AG08395 (cell line): ENCODE results near the gene FOXRED1.
A peak's percentile ranks its signal among the peaks of the same experiment; 100 is the strongest.
"Not testable (repeated sequence)": the region's sequence is repeated elsewhere in the genome, so short reads cannot be mapped to it uniquely, and the experiment has no call there.

ENCODE experiments used
- DNase-seq: peaks from one replicate; pipeline ENCODE4 v3.0.0; 2012; ENCODE audit warnings: mixed read lengths, low spot score

The FOXRED1 gene

DNA sequence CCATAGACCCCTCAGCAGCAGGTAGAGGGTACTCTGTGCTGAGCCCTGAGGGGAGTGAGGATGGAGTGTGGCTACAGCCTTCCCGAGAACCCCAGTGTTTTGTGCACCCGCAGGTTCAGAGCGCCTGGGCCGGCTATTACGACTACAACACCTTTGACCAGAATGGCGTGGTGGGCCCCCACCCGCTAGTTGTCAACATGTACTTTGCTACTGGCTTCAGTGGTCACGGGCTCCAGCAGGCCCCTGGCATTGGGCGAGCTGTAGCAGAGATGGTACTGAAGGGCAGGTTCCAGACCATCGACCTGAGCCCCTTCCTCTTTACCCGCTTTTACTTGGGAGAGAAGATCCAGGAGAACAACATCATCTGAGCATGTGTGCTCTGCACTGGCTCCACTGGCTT lies 8.4 kb downstream of the FOXRED1 start:
- DNase-seq, result no peak

DNA sequence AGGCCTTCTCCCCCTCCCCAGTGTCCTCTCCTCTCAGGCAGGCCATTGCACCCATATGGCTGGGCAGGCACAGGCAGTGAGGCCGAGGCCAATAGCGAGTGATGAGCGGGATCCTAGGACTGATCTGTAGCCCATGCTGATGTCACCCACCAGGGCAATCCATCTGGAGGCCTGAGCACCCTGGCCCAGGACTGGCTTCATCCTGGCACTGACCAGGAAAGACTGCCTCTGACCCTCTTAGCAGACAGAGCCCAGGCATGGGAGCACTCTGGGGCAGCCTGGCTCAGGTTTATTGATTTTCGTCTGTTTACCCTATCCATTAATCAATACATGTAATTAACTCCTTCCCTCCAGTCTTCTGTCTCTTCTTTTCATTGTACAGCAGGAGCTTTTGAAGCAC lies 8.8 kb downstream of the FOXRED1 start:
- DNase-seq, result no peak

DNA sequence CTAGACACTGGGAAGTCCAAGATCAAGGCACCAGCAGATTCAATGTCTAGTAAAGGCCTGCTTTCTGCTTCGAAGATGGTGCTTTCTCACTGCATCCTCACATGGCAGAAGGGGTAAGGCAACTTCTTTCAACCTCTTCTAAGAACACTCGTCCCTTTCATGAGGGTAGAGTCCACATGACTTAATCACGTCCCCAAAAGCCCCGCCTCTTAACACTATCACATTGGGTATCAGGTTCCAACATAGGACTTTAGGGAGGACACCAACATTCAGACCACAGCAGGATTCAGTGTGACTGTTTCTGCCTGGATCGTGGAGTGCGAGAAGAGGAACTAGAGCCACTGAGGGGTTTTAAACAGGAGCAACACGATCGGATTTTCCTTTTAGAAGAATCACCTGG lies 10.2 kb downstream of the FOXRED1 start:
- no peak for DNase-seq

DNA sequence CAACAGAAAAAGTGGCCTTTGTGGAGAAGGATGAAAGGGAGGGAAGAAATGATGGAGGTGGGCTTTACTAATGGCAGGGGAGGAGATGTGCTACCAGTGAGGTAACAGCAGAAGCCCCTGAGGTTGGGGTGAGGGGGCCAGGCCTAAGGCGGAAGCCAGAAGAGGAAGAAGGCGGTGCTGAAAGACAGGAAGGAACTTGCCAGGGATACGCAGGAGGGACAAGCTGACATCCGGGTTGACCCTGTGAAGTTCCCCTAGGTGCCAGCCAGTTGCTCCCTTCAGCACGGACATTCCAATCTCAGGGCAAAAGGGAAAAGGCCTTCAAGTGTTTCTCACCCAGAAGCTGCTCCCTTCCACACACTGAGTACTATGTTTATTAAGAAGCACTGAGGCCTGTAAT lies 11.6 kb downstream of the FOXRED1 start:
- DNase-seq, result no peak

DNA sequence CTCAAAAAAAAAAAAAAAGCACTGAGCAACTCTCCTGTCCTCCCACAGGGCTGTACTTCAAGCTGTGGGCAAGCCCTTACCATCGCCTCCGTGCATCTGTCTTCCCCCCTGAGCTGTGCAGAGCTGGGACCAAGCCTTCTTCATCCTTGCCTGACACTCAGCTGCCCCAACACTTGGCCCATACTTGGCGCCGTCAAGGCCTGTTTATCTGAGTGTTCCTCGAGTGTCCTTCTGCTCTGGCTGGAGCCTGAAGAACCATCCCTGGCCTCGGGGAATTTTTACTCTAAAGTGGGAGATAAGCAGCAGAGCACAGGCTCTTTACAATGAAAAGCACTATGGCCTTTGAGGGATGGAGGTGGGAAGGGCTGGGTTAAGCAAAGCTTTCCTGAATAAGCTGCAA lies 12.3 kb downstream of the FOXRED1 start:
- DNase-seq, result no peak

DNA sequence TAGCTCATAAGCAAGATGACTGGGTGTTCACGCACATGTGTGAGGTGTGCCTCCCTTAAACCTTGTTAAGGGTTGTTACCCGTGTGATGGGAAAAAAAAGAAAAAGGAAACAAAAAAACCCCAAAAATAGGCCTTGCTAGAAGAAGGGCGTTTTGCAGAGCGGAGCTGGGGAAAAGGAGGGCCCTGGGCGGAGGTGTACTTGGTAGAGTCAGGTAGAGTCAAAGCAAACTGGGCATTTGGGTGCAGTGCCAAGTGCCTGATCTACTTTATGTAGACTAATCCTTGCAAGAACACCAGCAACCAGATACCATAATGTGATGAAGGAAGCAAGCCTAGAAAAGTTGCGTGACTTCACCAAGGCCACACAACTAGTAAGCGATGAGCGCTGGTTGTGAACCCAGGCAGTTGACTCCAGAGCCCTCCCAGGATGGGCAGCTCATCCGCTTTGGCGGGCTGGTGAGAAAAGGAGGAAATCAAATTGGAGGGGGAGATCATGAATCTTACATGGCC lies 12.8 kb downstream of the FOXRED1 start:
- no peak for DNase-seq

DNA sequence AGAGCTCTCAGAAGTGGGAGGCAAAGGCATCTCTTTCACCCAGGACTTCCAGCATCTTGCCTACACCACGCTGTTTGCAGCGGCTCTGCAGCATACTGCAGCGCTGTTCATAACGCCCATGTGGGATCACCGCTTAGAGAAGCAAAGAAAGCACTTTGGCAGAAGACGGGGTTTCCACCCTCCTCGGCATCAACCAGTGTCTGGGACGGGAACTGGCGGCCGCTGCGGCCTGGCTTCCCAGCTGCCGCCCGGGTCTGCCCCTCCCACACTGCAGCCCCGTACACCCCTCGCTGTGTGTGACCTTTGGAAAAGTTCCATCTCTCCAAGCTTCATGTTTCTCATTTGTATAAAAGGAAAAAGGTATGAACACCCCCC lies 13.4 kb downstream of the FOXRED1 start:
- DNase-seq, result peak; percentile 48

DNA sequence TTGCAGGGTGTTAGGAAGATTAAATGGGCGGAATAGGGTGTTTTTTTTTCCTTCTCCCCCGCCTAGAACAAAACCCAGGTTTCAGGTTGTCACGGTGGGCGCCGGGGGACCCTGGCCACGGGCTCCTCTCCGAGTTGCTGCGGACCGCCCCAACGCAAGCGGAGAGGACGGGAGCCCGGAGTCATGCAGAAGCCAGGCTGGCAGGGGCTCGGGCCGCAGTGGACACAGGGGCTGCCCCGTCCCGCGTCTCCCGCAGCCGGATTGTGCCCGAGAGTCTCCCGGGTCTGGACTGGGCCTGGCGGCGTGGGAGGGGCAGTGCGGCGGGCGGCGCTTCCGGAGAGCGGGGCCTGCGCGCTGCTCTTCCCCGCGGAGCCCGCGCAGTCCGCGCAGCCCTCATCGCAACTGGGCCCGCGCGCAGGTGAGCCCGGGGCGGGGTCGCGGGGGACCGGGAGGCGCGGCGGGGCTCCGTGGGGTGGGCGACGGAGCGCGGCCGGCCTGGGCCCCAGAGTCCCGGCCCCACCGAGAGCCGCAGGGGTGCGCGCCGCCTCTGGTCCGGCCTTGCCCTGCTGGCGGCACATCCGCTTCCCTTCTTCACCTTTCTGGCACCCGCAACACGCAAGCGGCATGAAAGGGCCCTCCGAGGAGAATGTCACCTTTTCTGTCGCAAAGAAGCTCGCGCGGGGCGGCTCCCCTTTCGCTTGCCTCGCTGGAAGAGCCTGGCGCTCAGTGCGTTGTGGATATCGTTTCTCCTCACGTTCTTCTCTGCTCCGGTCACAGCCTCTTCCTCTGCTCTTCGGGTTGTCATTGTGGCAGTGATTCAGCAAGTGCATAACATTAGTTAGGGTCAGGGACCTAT lies 14.0 kb downstream of the FOXRED1 start, which contains the start of gene TIRAP:
TIRAP (plus strand) TSS at position 358 of the 856 bp plus-strand sequence. CDS start 7,802 bp downstream, outside the sequence.
- peak; percentile 74 for DNase-seq

DNA sequence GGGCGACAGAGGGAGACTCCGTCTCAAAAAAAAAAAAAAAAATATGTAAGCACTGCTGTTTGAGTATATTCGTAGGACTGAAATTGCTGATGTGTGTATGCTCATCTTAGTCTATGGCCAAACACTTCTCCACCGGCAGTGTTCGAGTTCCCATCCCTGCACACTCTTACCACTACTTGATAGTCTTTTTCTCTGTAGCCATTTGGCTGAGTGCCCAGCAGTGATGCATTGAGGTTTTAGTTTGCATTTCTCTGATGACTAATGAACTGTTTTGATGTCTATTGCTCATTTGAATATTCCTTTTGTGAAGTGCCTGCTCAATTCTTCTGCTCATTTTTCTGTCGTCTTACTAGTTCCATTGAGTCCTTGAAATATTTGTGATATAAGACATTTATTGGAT lies 15.9 kb downstream of the FOXRED1 start:
- DNase-seq, result peak; percentile 80

DNA sequence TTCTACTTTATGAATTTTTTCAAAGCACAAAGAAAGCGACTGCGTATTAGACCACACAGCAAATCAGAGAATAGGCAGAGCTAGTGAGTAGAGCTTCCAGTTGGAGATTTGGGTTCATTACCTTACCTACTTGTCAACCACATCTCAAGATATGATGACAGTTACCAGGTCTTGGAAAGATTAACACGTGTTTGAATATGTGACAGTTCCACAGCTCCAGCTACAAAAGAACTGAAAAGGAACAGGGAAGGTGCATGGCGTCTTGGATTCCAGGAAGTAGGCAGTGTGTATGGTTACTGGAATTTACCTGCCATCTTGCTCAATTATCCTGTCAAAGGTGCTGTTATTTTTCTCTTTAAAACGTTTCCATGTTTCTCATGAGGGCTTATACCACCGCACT lies 19.3 kb downstream of the FOXRED1 start:
- no peak for DNase-seq

DNA sequence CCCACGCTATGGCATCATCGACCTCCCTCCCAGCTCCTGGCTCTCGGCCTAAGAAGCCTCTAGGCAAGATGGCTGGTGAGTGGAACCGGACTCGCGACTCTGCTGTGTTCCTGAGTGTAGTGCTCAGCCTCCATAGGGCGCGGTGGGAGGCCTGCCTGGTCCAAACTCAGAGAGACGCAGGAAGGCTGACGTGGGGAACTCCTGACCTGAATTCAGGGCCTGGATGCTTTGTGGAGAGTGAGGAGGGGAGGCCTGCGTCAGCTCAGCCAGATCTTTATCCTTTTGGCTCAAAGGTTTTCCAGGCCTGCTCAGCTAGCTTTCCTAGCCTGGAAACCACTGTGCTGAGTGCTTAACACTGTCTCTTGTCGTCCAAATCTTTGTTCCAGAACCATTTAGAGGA lies 21.9 kb downstream of the FOXRED1 start:
- DNase-seq, result no peak

DNA sequence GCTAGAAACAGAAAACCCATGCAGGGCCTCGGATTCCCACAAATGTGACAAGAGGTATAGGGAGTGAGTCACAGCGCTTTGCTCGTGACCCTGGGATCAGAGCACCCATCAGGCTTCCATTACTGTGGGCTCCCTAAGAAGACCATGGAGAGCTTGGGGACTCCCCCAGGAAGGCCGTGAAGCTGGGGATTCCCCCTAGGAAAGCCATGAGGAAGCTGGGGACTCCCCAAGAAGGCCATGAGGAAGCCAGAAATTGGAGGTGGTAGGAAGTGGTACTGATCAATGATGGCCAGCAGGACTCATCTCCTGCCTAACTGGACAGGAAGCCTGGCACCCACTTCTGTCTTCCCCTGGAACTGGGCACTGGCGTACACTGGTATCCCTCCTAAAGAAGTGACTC lies 24.8 kb downstream of the FOXRED1 start:
- no peak for DNase-seq

DNA sequence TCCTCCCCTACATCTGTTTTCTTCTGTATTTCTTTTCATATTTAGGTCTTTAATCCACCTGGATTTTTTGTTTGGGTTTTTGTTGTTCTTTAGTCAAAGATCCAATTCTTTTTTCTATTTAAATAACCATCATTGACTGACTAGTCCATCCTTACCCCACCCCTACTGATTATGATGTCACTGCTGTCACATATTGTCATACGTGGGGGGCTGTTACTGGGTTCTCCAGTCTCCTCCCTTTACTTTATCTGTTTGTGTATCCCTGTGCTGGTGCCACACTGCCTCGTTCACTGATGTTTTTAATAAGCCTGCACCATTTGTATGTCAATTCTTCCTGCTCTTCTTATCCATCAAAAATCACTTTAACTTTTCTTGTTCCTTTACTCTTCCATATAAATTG lies 28.1 kb downstream of the FOXRED1 start:
- DNase-seq, result no peak

DNA sequence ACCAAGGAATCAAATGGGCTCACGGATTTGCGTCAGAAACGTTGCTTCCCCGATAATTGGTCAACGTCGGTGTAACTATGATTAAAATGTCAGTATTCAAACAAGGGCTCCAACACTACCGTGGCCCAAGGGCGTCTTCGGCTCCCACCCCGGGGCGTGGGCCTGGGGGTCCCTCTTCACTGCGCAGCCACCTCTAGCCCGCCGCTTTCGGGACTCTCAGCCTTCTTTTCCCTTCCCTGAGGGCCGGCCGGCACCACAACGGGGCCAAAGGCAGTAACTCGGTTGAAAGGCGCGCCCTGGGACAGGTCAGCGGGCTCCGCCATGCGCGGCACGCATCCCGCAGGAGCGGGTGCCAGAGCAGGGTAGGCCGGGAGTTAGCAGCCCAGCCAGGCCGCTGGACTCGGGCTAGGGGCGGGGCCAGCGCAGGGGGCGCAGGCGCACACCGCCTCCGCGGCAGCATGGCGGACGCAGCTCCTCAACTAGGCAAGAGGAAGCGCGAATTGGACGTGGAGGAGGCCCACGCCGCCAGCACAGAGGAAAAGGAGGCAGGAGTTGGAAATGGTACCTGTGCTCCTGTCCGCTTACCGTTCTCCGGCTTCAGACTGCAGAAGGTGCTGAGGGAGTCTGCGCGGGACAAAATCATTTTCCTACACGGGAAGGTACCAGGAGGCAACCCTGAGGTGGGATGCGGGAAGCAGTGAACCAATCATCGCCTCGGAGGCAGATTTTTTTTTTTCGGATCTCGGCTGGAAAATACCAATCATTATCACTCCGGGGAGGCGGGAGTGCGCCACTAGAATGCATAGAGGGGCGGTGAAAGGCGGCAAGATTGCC lies 34.9 kb downstream of the FOXRED1 start, which contains the start of gene DCPS:
DCPS (plus strand) TSS at position 438 of the 834 bp plus-strand sequence; CDS start at position 459, 21 bp downstream.
- peak; percentile 99 for DNase-seq

DNA sequence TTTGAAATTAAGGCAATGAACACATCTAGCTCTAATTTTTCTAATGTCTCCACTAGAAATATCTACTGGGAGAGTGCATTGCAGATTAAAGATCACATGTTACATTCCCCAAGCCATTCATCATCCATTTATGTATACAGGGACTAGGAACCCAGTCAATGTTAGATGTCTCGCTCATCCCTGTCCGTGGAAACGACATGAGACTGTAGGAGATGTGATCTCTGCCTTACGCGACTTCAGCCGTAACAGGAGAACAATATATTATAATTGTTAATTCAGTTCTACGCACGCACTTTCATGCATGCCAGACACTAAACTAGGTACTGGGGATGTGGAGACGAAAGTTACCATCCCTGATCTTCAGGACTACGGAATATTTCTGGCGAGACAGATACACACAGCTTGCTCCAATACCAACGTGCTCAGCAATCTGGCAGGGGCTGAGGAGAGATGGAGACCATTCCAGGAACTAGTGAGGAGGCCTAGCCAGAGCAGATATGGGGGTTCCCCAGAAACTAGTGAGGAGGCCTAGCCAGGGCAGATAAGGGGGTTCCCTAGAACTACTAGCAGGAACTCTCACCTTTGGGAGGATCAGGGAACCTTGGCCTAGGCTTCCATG lies 35.6 kb downstream of the FOXRED1 start:
- no peak for DNase-seq

DNA sequence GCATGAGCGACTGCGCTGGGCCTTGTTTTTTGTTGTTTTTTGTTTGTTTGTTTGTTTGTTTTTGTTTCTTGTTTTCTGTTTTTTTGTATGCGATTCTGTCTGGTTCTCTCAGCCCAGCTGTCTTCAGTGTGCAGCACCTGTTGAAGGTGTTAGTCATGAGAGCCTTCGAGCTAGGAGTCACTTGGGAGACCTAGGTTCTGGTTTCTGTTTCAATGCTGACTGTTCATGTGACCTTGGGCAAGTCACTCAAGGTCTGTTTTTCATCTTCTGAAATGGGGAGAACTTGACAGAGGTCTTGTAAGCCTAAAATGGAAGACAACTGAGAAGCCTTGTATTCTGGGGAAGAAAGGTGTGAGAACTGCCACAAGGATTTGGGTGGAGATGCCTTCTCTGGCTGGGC lies 36.7 kb downstream of the FOXRED1 start:
- DNase-seq, result no peak

DNA sequence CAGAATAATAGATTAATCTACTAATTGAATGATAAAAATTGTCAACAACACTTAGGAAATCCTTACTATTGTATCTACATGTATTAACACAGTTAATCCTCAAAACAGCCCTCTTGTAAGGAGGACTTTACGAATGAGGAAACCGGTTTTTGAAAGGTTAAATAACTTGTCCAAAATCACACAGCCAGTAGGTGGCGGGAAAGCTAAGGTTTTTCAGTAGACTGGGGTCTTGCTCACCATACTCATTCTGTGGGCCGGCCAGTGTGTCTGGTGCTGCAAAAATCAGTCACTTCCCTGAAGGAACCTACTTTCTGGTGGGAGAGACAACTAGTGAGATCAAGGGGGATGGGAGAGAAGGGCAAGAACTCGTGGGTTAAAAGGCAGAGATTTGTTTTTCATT lies 38.8 kb downstream of the FOXRED1 start:
- peak; percentile 31 for DNase-seq

DNA sequence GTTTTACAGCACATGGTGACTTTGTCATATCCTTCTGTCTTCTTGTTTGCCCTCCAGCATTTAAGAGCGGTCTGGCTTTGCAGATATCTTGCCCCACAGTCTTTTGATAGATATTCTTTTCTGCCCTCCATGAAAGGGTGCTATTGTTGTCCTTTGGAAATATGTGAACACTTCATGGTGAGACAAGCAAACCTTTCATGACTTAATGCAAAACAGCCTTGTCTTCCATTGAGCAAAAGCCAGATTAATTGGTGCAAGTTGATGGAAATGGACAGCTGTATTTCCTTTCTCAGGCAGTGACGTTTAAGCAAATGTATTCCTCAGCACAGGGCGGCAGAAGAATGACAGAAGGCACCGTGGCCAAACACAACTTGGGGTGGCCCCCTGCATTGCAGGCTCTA lies 39.3 kb downstream of the FOXRED1 start:
- DNase-seq, result no peak

DNA sequence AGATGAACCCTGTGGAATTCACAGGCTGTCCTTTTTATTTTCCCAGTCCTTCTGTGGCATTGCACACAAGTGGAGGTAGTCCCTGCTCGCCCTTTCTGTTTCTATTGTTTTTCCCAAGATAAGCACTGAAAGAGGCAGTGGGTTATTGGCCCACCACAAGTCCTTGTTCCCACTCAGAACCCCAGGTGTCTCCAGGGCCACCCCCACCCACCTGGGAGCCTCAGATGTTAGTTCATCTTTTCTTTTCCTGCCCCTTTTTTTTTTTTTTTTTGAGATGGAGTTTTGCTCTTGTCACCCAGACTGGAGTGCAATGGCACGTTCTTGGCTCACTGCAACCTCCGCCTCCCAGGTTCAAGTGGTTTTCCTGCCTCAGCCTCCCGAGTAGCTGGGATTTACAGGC lies 39.8 kb downstream of the FOXRED1 start:
- DNase-seq, result not testable (repeated sequence)

DNA sequence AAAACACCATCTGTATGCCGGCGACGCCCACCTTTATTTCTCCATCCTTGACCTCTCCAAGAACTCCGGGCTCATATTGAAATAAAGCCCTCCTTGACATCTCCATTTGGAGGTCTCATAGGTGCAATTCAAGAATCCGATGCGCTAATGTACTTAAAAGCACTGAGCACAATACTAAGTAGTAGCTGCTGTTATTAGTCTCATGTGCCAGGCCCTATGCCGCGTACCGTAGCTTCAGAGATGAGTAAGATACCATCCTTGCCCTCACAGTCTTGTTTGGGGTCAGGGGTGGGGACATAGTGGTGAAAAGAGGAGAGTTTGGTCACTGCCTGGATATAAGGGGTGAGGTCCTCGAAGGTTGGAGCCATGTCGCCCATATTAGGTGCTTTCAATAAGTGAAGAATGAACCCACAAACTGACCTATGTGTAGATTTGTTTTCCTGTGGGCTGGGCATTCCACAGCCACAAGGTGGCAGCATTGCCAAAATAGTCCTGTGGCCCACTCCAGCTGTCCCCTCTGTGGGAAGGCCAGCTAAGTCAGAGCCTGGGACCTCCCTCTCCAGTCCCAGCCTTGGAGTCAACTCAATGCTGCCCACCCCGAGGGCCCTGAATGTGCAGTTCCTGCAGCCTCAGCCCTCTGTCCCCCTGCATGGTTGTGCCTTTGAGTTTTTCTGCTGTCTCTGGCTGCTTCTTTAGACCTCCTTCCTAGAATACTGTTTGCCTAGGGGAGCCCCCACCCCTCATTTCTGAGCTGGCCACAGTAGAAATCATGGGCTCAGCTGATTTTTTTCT lies 41.4 kb downstream of the FOXRED1 start:
- peak; percentile 83 for DNase-seq

DNA sequence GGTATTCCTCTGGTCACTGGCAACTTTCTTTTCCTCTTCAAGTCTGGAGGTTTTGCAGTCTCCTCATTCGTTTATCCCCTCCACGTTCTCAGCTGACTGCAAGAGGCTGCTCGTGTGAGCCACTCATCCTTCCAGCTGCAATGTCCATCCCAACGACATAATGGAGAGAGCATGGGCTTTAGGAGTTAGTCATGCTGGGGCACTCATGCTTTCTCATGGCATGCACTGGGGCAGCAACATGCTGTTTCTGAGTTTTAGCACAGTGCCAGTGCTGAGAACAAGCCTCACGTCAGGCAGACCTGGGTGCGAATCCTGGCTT lies 42.0 kb downstream of the FOXRED1 start:
- peak; percentile 39 for DNase-seq
